HG02885 (cell line): ENCODE results near the gene ZFP62.
A peak's percentile ranks its signal among the peaks of the same experiment; 100 is the strongest.

ENCODE experiments used
- ATAC-seq: cut with Tn5 transposase; IDR thresholded peaks from one replicate; pipeline ENCODE4 v1.9.1; 2021; ENCODE audit warnings: mild to moderate bottlenecking; ENCODE audit not compliant: unreplicated experiment, poor library complexity

The ZFP62 gene

DNA sequence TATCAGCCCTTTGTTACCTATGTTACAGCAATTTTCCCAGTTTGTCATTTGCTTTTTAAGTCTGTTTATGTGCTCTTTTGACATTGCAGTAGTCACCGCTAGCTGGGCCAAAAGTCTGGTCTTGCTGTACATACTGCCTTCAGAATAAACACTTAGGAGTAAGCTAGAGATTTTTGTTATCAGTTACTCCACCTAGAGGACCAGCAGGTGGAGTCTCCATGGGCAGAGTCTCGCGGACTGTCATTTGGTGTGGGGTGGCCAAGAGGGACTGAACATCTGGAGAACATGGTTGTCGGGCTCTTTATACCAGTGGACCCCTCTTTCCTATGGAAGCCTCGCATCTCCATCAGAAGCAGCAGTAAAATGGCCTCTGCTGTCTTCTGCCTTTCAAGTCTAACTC, 47.7 kb downstream of the ZFP62 start:
- ATAC-seq: no peak

DNA sequence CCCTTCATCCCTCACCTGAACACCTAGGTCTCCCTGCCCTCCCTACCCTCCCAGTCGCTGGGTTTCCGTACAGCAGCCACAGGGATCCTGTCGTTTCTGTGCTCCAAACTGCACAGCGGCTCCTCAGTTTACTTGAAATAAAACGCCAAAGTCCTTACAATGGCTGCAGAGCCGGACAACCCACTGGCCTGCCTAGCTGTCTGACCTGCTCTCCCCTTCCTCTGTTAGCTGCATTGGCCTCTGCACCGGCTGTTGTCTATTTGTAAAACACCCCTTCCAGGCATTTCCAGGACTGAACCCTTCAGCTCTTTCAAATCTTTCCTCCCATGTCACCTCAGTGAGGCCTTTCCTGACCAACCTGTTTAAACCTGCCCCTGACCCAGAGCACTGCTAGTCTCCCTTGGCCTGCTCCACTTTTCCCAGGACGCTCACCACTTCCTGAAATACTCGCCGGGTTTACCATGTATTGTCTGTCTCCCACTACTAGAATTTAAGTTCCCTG, 49.4 kb downstream of the ZFP62 start:
- no peak for ATAC-seq

DNA sequence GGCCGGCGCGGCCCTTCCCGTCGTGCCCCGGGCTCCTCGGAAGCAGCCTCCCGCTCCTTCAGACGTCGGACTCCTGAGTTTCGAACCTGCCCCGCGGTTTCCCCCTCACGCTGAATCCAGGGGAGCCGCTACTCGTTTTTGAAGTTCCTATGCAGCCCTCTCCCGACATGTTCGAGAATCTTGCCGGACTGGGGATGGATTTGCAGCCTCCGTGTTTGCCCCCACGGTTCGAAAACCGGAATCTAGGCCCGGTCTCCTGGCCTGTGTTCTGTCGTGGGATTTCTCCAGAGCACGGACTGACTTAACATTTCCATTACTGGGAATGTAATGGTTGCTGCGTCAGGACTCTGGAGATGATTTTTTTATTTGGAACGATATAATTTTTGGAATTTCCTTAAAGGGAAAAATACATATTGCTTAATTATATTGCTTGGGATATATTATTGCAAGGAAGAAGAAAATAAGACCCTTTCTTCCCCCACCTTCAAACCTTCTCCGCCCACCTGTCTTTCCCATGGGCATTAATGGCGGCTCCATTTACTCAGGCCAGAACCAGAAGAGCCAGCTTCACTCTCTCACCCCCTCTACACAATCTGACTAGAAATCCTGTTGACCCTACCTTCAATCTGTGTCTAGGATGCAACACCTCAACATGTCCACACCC, 50.0 kb downstream of the ZFP62 start:
- ATAC-seq: no peak

DNA sequence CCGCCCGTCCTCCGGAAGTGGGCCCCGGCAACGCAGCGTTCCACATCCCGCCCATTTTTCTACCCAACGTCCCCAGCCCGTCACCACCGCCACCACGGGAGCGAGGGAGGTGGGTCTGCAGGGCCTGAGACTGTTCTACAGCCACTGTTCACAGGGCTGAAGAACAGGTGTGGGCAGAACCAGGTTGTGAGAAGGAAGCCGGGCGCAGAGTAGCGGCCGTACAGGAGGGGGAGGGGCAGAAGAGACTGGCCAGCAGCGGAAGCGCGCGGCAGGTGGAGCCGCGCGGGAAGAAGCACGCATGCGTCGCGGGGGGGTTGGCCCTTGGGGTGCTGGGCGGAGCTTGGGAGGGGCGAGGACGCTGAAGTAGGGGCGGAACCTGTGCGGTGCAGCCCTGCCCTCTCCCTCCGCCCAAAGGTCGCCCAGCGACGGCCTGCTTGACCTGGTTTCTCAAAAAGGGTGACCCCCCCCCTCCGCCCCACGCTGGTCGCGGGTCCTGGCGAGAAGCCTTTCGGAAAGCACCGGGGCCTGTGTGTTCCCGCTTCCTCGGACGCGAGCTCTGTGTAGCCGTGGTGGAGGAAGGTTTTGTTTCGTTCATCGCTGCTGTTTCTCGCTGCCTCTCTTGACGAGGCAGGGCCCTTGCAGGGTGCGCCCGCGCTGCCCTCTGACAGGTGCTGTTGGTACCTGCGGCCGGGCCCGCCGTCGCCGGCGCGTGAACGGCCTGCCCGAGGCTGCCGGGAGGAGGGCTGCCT, 50.7 kb downstream of the ZFP62 start:
- peak; percentile 78 for ATAC-seq

DNA sequence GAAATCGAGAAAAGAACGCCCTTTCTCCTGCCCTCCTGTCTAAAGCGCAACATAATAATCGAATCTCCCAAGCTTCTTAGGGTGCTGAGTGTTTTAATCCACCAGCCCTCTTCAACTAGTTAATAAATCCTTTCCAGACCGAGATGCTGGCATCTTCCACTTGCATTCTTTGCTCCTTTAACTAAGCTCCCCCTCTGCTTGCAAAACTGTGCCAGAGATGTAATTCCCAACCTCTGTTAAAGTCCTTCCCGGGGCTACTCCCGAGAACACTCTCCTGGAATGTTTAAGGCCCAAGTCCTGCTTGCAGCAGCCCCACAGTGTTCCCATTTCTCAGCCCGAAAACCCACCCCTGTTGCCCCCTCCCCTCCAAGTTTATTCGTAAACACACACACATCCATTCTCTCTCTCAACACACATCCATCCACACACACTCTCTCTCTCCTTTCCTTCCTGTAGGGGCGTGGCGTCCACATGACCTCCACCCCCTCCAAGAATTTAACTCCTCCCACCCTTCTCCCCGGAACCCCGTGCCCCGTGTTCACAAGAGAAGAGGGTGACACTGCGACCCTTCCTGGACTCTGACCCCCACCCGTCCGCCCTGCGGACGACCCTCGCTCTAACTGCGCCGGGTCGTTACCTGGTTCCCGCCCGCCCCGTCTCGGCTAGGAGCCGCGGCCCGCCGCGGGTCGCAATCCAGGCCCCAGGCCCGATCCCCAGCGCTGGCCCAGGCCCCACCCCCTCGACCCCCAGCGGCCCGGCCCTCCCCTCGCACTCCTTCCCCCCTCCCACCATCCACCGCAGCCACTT, 51.5 kb downstream of the ZFP62 start:
- ATAC-seq: peak; percentile 63

DNA sequence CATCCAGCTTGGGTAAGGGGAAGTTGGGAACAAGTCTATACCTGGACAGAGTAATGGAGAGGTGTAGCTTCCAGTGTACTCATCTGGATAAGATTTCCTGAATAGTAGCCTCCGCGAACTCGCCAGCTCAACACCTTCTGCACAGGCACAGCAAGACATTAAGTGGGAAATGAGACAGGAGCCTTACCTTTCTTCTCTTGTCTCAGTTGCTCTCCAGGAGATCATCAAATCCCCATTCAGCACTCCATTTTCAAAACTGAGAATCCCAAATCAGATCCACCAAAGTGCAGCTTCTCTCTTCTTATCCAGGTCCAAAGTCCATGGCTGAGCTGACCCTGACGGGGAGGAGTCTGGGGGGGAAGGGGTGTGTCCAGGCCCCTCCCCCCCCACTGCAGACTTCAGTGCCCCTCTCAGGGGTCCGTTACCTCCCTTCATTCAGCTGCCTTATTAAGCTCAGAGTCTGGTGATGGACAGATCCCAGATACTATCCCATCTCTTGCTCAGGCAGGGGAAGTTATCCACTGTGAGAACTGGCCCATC, 52.5 kb downstream of the ZFP62 start:
- ATAC-seq: no peak

DNA sequence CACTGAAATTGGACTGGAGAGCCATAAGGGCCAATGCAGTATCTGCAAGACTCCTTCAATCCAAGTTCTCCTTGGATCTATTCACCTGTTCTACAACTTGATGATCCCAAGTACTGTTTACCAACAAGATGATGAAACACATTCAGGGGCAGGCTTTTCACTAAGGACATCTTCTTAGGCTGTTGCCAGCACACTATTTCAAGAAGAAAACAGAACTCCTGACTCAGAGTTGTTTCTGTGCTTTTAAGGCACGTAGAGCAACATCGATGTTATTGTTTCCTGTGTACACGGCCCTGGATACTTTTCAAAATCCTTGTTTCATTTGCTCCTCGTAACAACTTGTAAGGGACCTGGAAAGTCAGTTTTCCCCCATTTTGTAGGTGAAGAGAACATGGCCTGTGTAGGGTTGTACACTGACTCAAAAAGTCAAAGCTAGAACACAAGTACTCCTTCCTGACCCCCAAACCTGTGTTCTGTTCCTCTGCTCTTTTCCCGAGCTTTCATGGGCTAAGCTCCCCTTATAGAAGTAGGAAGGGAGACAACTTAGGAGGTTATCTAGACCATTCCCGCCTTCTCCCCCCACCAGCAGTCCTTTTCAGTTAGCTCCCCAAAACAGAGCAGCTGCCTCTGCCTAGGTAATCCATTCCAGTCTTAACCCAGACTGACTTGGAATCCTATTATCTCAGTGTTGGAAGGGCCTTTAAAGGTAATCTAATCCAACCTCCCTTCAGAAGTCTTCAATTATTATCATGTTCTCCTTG, 53.2 kb downstream of the ZFP62 start:
- ATAC-seq: no peak

DNA sequence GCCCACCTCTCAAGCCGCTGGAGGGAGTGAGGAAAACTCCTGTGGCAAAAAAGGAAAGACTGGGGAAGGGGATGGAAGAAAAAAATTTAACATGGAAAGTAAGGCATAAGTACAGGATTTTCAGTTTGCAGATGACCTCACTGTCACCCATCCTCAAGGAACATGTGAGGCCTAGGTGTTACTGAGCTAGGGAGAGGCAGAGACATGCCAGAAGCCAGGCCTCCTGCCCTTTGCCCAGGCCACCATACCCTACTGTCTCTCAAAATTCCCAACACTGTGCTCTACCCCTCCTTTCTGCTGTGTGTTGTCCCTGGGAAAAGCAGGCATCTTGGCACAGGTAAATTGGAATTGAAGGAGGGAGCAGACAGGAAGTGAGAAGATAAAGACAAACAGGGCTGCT, 54.0 kb downstream of the ZFP62 start:
- ATAC-seq: no peak

DNA sequence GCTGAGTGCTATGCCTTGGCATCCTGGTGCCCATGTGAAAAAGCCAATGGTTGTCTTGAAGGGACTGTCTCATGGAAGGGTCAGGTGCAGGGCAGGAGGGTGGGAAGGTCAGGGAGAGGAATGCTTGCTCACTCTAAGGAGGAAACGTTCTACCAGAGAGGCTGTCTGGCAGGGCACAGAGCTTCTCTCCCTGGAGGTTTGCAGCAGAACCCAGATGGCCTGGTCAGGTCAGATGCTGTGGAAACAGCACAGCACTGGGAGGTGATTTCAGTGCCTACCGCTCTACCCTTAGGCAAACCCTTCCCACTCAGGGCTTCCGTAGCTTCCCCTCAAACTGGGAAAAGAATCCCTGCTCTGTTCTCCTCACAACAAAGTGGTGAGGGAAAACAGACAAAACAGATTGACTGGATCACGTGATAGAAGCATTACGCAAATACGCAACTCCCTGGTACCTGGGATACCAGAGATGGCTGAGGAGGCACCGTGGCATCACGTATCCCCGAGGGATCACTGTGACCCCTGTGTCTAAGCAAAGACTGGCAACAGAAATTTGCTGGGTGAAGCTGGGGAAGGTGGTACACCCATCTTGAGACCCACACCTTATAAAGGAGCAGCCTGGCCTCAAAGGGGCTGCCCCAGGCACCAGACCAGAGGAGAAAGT, 54.6 kb downstream of the ZFP62 start:
- no peak for ATAC-seq

DNA sequence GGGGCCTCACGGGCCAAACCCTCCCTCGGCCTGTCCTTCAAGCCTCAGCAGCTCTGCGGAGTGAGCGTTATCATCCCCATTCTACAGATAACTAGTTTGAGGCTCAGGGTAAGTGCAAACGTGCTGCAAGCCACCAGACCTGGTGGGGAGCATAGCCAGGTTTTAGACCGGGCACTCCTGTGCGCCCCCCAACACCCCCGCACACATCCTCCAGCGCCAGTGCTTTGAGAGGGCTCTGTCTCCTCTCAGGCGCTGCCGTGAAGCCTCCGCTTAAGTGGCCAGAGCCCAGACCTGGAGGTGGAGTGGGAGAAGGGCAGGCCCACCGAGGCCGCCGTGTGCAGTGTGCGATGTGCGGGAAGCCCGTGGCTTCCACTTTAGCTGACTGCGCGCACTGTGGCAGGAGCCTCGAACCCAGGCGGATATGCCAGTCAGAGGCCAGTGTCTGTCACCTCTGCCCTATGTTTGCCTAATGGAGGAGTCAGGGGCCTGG, 56.9 kb downstream of the ZFP62 start:
- ATAC-seq: no peak

DNA sequence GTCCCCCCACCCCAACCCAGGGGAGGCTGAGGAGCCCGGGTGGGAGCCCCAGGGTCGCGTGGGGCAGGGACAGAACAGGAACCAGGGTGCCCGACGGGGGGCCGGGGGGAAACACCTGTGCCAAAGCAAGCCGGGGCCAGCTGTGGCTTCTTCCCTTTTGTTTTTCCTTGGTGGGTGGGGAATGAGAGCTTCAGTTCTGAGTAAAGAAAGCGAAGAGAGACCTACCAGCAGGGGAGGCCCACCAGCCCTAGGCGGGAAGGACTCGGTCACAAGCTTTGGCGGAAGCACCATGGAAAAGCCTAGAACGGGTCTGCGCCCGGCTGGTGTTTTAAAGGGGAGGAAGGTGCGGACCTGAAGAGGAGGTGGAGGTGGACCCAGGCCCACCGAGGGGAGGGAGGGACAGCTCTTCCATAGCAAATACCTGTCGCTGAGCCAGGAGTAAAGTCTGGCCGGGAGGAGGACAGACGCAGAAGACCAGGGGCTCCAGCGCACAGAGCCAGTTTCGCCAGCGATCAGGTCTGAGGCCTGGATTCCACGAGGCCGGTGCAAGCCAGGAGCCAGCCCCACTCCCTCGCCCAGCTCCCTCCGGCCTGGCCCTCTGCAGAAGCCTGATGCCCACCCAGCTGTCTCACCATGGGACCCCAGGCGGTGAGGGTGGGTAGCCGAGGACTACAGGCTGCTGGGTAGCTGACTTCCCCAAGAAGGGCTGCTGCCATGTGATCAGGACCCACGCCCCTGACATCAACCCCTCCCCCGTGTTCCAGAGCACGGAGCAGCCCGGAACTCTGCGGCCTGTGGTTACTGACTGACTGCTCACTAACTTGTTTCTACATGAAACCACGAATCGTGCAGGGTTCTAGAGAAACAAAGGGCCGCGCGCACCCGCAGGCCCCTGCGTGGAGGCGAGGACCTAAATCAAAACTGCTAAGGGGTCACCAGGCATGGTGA, 57.6 kb downstream of the ZFP62 start:
- ATAC-seq: peak; percentile 76

DNA sequence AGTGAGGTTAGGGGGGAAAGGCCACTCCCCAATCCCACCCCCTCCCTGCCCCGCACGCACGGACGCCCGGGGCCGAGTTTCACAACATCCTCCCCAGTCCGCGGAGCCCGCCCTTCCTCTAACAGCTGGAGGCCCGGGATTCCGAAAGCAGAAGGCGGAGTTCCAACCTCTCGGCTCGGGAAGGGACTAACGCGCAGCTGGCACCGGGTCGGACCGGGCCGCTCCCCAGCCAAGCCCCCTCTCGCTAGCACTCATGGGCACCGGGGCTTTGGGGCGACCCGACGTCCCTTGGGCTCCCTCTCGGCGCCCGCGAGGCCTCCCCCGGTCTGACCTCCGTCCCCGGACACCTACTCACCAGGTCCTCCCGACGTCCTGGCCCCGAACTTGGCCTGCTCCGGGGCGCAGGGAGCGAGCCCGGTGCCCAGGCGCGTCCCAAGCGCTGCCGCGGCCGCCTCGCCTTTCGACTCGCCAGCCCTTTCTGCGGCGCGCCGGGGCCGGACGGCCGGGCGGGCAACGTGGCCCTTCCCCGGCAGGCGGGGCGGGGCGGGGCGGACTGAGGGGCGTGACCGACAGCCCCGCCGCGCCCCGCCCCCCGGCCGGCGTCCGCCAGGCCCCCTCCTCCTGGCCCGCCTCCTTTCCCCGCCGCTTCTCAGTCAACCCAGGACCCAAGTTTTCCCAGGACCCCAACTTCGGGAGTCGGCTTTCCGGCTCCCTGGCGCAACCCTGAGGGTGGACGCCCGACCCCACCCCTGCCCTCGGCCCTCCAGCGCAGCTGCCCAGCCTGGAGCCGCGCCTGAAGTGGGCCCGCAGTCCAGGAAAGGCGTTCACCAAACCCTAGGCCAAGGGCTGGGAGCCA, 58.5 kb downstream of the ZFP62 start, which contains the start of gene MGAT1:
MGAT1 (minus strand) TSS at position 482 of the 856 bp plus-strand sequence. CDS start 9,835 bp downstream, outside the sequence.
- peak; percentile 49 for ATAC-seq

DNA sequence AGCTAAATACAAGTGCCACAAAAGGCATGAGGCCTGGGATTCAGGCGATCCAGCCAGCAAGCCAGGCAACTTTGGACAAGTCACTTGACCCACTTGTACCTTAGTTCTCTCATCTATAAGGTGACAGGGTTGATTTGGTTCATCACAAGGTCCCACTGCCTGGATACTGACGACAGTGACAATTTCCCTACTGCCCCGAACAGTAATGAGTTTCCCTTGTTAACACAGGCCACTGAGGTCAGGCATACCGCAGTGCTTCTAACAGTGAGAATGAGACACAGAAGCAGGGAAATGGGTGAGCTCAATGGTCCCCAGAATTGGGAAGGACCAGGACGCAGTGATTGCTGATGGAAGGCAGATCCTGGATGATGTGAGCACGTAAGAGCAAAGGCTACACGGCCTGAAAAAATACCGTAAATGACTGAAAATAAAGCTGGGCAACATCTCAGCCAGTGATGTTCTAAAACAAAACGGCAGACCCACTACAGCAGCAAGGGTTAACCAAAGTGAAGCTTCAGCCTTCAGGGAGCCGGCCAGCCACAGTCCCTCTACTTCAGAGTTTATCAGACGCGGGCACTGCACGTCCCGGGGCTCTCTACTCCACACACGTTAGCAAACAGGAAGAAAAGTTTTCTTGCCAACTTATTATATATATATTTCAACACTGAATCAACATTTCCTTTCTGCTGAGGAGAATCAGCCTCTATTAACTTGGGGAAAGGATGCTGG, 59.3 kb downstream of the ZFP62 start:
- ATAC-seq: no peak

DNA sequence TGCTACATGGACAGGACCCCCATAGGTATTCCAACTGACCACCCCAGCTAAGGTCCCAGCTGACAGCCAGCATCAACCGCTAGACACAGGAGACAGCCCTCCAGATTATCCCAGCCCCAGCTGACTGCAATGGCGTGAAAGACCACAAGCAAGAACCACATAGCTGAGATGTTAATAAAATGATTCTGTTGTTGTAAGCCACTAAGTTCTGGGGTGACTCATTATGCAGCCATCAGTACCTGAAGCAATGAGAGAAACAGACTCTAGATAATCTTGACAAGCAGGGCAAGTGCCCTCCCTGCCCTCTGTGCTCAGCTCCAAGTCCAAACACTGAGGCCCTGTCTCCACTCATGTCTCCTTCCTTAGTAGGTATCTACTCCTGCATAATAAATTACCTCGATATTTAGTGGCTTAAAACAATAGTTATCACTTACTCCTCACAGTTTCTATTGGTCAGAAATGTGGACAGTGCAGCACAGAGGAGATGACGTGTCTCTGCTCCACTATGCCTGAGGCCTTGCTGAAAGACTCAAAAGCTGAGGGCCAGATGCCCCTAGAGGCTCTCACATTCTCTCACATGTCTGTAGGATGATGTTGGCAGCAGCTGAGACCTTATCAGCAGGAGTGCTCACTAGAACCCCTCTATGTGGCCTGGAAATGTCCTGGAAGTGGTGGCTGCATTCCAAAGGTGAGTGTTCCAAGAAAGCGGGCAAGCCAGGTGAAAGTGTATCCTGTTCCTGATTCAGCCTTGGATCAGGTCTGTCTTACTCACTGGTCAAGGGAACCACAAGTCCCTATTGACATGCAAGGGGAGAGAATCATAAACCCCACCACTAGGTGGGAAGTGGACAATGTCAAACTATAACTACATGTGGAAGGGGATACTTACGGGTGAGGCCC, 60.9 kb downstream of the ZFP62 start:
- no peak for ATAC-seq

DNA sequence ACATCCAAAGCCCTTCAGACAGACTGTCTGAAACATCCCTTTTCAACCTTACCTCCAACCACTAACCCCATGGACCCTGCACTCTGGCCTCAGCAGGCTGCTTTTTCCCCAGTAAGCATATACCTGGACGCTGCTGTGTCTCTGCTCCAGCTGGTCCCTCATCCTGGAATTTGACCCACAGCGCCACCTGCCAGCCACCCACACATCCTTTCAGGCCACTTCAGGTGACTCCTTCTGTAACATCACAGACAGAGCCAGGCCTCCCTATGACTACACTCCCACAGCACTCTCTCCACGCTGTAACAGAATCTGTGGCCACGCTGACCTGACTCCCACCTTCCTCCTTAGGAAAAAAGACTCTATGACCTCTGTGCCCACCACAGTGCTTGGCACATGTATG, 61.9 kb downstream of the ZFP62 start:
- ATAC-seq: no peak

DNA sequence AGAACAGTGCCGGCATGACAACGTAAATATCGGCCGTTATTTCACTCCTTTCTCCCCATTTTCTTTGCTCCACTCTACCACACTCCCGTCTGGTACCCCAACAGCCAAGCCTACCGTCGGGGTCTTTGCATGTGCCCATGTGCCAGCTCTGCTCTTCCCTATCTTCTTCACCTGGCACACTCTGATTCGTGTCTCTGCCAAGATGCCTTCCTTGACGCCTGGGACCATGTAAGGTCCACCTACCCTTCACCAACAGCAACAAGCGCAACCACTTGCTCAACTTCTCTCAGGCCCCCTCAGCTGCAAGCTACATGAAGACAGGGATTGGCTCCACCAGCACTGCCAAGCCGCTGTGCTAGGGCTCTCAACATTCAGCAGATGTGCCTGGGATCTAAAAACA, 62.9 kb downstream of the ZFP62 start:
- no peak for ATAC-seq
